PFSK-1 (cell line): Measurements from ENCODE around the gene STAC3.

ENCODE experiments used
- FOXP2 ChIP-seq: optimal IDR thresholded peaks from 2 replicates; pipeline ENCODE3; 2011; ENCODE audit warnings: borderline replicate concordance, control low read depth, inconsistent platforms; ENCODE audit not compliant: insufficient read depth; ENCODE audit errors: extremely low read length, extremely low read depth
- POLR2AphosphoS5 ChIP-seq: IDR thresholded peaks from 2 replicates; pipeline ENCODE4 v1.6.1; 2012; ENCODE audit warnings: low read depth, mild to moderate bottlenecking, control low read depth, low read length, moderate library complexity
- SIN3A ChIP-seq: IDR thresholded peaks from 2 replicates; pipeline ENCODE4 v1.6.1; 2012; ENCODE audit warnings: mild to moderate bottlenecking, low read length, moderate library complexity, borderline replicate concordance; ENCODE audit not compliant: insufficient read depth
- TAF1 ChIP-seq: IDR thresholded peaks from 2 replicates; pipeline ENCODE4 v1.6.1; 2012; ENCODE audit warnings: low read length, control low read depth, borderline replicate concordance; ENCODE audit not compliant: insufficient read depth
- TF ChIP-seq, protein P1 (sequence below), 2 experiments: IDR thresholded peaks; 2 replicates each; pipeline versions ENCODE4 v1.6.1 to v1.8.0; 2011 to 2012; ENCODE audit warnings: low read depth in 2 of 2, low read length in 2 of 2, control low read depth in 1 of 2, inconsistent platforms in 1 of 2, mild to moderate bottlenecking in 1 of 2, moderate library complexity in 1 of 2; ENCODE audit not compliant: insufficient read depth in 1 of 2

STAC3 gene

DNA sequence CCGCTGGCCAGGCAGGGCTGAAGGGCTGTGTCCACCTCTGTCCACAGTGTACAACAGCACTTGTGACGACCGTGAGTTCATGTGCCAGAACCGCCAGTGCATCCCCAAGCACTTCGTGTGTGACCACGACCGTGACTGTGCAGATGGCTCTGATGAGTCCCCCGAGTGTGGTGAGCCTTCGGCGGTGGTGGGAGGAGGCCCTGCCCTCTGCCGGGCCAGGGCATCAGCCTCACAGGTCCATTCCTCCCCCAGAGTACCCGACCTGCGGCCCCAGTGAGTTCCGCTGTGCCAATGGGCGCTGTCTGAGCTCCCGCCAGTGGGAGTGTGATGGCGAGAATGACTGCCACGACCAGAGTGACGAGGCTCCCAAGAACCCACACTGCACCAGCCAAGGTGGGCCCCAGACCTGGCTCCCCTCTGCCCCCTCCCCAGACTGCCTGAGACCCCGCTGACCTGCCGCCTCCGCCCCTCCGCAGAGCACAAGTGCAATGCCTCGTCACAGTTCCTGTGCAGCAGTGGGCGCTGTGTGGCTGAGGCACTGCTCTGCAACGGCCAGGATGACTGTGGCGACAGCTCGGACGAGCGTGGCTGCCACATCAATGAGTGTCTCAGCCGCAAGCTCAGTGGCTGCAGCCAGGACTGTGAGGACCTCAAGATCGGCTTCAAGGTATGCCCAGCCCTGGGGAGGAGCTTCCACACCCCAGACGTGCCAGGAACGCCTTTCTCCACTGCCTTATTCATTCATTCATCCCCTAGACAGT is 55.2 kb downstream of the STAC3 start:
- TF ChIP-seq SIN3A (no peak), TAF1 (no peak), FOXP2 (no peak), POLR2AphosphoS5 (no peak)
- TF ChIP-seq, protein P1, sequence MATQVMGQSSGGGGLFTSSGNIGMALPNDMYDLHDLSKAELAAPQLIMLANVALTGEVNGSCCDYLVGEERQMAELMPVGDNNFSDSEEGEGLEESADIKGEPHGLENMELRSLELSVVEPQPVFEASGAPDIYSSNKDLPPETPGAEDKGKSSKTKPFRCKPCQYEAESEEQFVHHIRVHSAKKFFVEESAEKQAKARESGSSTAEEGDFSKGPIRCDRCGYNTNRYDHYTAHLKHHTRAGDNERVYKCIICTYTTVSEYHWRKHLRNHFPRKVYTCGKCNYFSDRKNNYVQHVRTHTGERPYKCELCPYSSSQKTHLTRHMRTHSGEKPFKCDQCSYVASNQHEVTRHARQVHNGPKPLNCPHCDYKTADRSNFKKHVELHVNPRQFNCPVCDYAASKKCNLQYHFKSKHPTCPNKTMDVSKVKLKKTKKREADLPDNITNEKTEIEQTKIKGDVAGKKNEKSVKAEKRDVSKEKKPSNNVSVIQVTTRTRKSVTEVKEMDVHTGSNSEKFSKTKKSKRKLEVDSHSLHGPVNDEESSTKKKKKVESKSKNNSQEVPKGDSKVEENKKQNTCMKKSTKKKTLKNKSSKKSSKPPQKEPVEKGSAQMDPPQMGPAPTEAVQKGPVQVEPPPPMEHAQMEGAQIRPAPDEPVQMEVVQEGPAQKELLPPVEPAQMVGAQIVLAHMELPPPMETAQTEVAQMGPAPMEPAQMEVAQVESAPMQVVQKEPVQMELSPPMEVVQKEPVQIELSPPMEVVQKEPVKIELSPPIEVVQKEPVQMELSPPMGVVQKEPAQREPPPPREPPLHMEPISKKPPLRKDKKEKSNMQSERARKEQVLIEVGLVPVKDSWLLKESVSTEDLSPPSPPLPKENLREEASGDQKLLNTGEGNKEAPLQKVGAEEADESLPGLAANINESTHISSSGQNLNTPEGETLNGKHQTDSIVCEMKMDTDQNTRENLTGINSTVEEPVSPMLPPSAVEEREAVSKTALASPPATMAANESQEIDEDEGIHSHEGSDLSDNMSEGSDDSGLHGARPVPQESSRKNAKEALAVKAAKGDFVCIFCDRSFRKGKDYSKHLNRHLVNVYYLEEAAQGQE (IDR thresholded peaks at IDR 0.05; ENCODE audit: insufficient read depth in 1 of 2, low read depth in 2 of 2, low read length in 2 of 2) = no peak

DNA sequence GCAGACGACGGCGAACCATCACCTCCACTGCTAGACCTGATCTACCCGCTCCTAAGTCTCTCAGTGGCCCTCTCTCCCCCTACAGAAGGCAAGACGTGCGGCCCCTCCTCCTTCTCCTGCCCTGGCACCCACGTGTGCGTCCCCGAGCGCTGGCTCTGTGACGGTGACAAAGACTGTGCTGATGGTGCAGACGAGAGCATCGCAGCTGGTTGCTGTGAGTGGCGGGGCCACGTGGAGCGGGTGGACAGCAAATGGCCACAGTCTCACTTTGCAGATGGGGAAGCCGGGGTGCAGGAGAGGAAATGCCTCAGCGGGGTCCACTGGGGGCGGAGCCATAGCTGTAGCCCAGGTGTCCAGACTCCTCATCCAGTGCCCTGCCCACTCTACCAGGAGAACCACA is 55.8 kb downstream of the STAC3 start:
- TF ChIP-seq FOXP2 (no peak), TAF1 (no peak), SIN3A (no peak), POLR2AphosphoS5 (no peak)
- TF ChIP-seq, protein P1 (IDR thresholded peaks at IDR 0.05; ENCODE audit: insufficient read depth in 1 of 2, low read depth in 2 of 2, low read length in 2 of 2) = no peak

DNA sequence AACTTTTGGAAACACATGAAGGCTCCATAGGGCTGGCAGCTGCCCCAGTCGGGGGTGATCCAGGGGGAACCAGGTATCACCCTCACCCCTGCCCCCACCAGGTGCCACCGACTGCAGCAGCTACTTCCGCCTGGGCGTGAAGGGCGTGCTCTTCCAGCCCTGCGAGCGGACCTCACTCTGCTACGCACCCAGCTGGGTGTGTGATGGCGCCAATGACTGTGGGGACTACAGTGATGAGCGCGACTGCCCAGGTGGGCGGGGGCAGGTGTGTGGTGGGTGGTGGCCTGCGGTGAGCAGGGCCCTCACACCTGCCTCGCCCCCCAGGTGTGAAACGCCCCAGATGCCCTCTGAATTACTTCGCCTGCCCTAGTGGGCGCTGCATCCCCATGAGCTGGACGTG is 56.7 kb downstream of the STAC3 start:
- TF ChIP-seq FOXP2 = no peak
- TF ChIP-seq, protein P1 (IDR thresholded peaks at IDR 0.05; ENCODE audit: insufficient read depth in 1 of 2, low read depth in 2 of 2, low read length in 2 of 2) = no peak
- TF ChIP-seq TAF1 = no peak
- TF ChIP-seq SIN3A = no peak
- no peak for TF ChIP-seq POLR2AphosphoS5

DNA sequence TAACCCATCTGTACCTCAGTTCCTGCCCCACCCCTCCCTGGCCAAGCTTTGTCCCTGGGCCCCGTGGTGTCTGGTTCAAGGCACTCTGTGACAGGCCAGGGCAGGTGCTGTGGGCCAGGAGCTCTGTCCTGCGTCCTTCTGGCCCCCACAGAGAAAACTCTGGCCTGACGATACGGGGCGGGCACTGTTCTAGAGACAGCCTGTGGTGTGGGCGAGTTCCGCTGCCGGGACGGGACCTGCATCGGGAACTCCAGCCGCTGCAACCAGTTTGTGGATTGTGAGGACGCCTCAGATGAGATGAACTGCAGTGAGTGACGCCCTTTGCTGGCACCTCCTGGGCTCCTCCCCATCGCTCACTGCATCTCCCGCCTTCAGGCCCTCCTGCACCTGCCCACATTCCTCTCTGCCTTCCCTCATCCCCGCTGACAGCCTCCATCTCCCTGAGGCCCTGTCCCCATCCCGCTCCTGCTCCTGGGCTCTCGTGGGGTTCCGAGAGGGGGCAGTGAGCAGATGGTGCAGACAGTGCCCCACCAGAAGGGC is 57.2 kb downstream of the STAC3 start:
- TF ChIP-seq SIN3A (no peak), POLR2AphosphoS5 (no peak), FOXP2 (no peak), TAF1 (no peak)
- TF ChIP-seq, protein P1 (IDR thresholded peaks at IDR 0.05; ENCODE audit: insufficient read depth in 1 of 2, low read depth in 2 of 2, low read length in 2 of 2) = no peak
